H9 (cell line): ENCODE measurements around the gene HSPA13. TPM values are rescaled to one million over a fixed set of nuclear protein-coding genes. Genes with fewer than 3 reads are reported as not detected.

Experiments used
- DNase-seq: peaks from one replicate; pipeline ENCODE4 v3.0.0-alpha.2; 2017
- H2AFZ ChIP-seq: one replicate; pipeline ENCODE4 v1.6.1; 2013; ENCODE audit warnings: mild to moderate bottlenecking, low read length, control low read depth, moderate library complexity
- H2AK5ac ChIP-seq: 2 replicates; pipeline ENCODE4 v1.6.1; 2013; ENCODE audit warnings: low read length, control low read depth, mixed read lengths; ENCODE audit not compliant: insufficient read length
- H2BK120ac ChIP-seq: one replicate; pipeline ENCODE4 v1.6.1; 2013; ENCODE audit warnings: low read depth, mild to moderate bottlenecking, low read length, control low read depth, inconsistent platforms; ENCODE audit not compliant: poor library complexity, severe bottlenecking
- H2BK12ac ChIP-seq: 2 replicates; pipeline ENCODE4 v1.6.1; 2013; ENCODE audit warnings: low read length, control low read depth, mixed read lengths, low read depth; ENCODE audit not compliant: insufficient read length
- H2BK15ac ChIP-seq: 2 replicates; pipeline ENCODE4 v1.6.1; 2013; ENCODE audit warnings: low read depth, low read length, control low read depth
- H2BK20ac ChIP-seq: one replicate; pipeline ENCODE4 v1.6.1; 2013; ENCODE audit warnings: low read depth, mild to moderate bottlenecking, low read length, control low read depth, inconsistent platforms; ENCODE audit not compliant: poor library complexity, severe bottlenecking
- H2BK5ac ChIP-seq: 2 replicates; pipeline ENCODE4 v1.6.1; 2013; ENCODE audit warnings: low read length, control low read depth, mixed read lengths; ENCODE audit not compliant: insufficient read length
- H3K14ac ChIP-seq: 2 replicates; pipeline ENCODE4 v1.6.1; 2013; ENCODE audit warnings: low read length, control low read depth; ENCODE audit not compliant: insufficient read depth
- H3K18ac ChIP-seq: 2 replicates; pipeline ENCODE4 v1.6.1; 2013; ENCODE audit warnings: low read depth, mild to moderate bottlenecking, mixed read lengths, low read length, control low read depth; ENCODE audit not compliant: insufficient read length
- H3K23ac ChIP-seq: 2 replicates; pipeline ENCODE4 v1.6.1; 2013; ENCODE audit warnings: low read length, control low read depth, mixed read lengths, low read depth; ENCODE audit not compliant: insufficient read length
- H3K23me2 ChIP-seq: 2 replicates; pipeline ENCODE4 v1.6.1; 2013; ENCODE audit warnings: low read depth, mild to moderate bottlenecking, mixed read lengths, low read length, control low read depth; ENCODE audit not compliant: insufficient read length, poor library complexity, severe bottlenecking
- H3K27ac ChIP-seq: 2 replicates; pipeline ENCODE4 v1.5.1; 2013; ENCODE audit warnings: low read length, control low read depth, mixed read lengths, low read depth; ENCODE audit not compliant: insufficient read length
- H3K27me3 ChIP-seq: 2 replicates; pipeline ENCODE4 v1.6.1; 2013; ENCODE audit warnings: low read length, control low read depth, inconsistent platforms; ENCODE audit not compliant: insufficient read depth
- H3K4ac ChIP-seq: 2 replicates; pipeline ENCODE4 v1.6.1; 2013; ENCODE audit warnings: low read depth, mild to moderate bottlenecking, control low read depth, inconsistent platforms, low read length, moderate library complexity
- H3K4me1 ChIP-seq: 2 replicates; pipeline ENCODE4 v1.6.1; 2013; ENCODE audit warnings: low read length, control low read depth, inconsistent platforms; ENCODE audit not compliant: insufficient read depth
- H3K4me2 ChIP-seq: 2 replicates; pipeline ENCODE4 v1.6.1; 2013; ENCODE audit warnings: low read length, control low read depth, mixed read lengths; ENCODE audit not compliant: insufficient read length, insufficient read depth
- H3K56ac ChIP-seq: 2 replicates; pipeline ENCODE4 v1.6.1; 2013; ENCODE audit warnings: low read depth, mild to moderate bottlenecking, mixed read lengths, low read length, control low read depth; ENCODE audit not compliant: insufficient read length
- H3K79me1 ChIP-seq: 2 replicates; pipeline ENCODE4 v1.6.1; 2013; ENCODE audit warnings: low read depth, mild to moderate bottlenecking, moderate library complexity, low read length, control low read depth, inconsistent platforms; ENCODE audit not compliant: insufficient read depth, poor library complexity, severe bottlenecking
- H3K79me2 ChIP-seq: 2 replicates; pipeline ENCODE4 v1.6.1; 2013; ENCODE audit warnings: low read length, control low read depth, inconsistent platforms; ENCODE audit not compliant: insufficient read depth
- H3K9ac ChIP-seq: 2 replicates; pipeline ENCODE4 v1.6.1; 2013; ENCODE audit warnings: low read length, control low read depth, mixed read lengths; ENCODE audit not compliant: insufficient read length; ENCODE audit errors: extremely low read depth
- H3K9me3 ChIP-seq: one replicate; pipeline ENCODE4 v1.6.1; 2013; ENCODE audit warnings: low read depth, low read length, inconsistent platforms; ENCODE audit not compliant: control insufficient read depth
- H3T11ph ChIP-seq: one replicate; pipeline ENCODE4 v1.6.1; 2013; ENCODE audit warnings: mild to moderate bottlenecking, low read length, control low read depth, inconsistent platforms
- H4K20me1 ChIP-seq: one replicate; pipeline ENCODE4 v1.6.1; 2013; ENCODE audit not compliant: control insufficient read depth, insufficient read length, insufficient read depth
- H4K5ac ChIP-seq: 2 replicates; pipeline ENCODE4 v1.6.1; 2013; ENCODE audit warnings: low read depth, mild to moderate bottlenecking, mixed read lengths, low read length, control low read depth; ENCODE audit not compliant: insufficient read length
- H4K8ac ChIP-seq: replicated peaks from 2 replicates; pipeline ENCODE4 v1.6.1; 2013; ENCODE audit warnings: low read length, control low read depth, mixed read lengths, low read depth; ENCODE audit not compliant: insufficient read length
- H4K91ac ChIP-seq: 2 replicates; pipeline ENCODE4 v1.6.1; 2013; ENCODE audit warnings: low read depth, mild to moderate bottlenecking, moderate library complexity, mixed read lengths, low read length, control low read depth; ENCODE audit not compliant: insufficient read length
- H3K27ac Mint-ChIP-seq, 3 experiments: 2 replicates in 2 of 3; 3 replicates in 1 of 3; pipeline ENCODE4 v1.8.0; 2020 to 2021; ENCODE audit warnings: mixed read lengths in 3 of 3, mild to moderate bottlenecking in 1 of 3, moderate library complexity in 1 of 3
- H3K27me3 Mint-ChIP-seq: 2 replicates; pipeline ENCODE4 v1.8.0; 2021; ENCODE audit warnings: low read depth, mild to moderate bottlenecking, moderate library complexity, mixed read lengths
- H3K36me3 Mint-ChIP-seq, 3 experiments: 2 replicates in 2 of 3; 3 replicates in 1 of 3; pipeline ENCODE4 v1.8.0; 2020 to 2021; ENCODE audit warnings: low read depth in 3 of 3, mixed read lengths in 3 of 3; ENCODE audit not compliant: insufficient read depth in 1 of 3
- H3K4me1 Mint-ChIP-seq, 2 experiments: 2 replicates each; pipeline ENCODE4 v1.8.0; 2020; ENCODE audit warnings: mixed read lengths in 2 of 2
- H3K4me3 Mint-ChIP-seq, 2 experiments: 2 replicates in 1 of 2; 3 replicates in 1 of 2; pipeline ENCODE4 v1.8.0; 2020 to 2021; ENCODE audit warnings: mild to moderate bottlenecking in 2 of 2, mixed read lengths in 2 of 2, moderate library complexity in 1 of 2
- H3K9me3 Mint-ChIP-seq, 2 experiments: 2 replicates in 1 of 2; 3 replicates in 1 of 2; pipeline ENCODE4 v1.8.0; 2020; ENCODE audit warnings: mild to moderate bottlenecking in 2 of 2, mixed read lengths in 2 of 2, moderate library complexity in 1 of 2
- WGBS: extraction: QIAGEN DNeasy Blood & Tissue Kit; methylation state at CpG from one replicate; pipeline ENCODE4 v1.1.7; 2013; ENCODE audit warnings: missing lambda C conversion rate, low lambda C conversion rate, mixed read lengths; ENCODE audit not compliant: insufficient read length; ENCODE audit errors: extremely low coverage; 5-methylcytosine and 5-hydroxymethylcytosine counted together
- total RNA-seq: library from RNA; stranded (reverse); gene quantifications from 2 replicates; pipeline ENCODE4 v1.2.1, GENCODE V29; 2021
- TF ChIP-seq, protein P1 (sequence below): fragments of 200-600 bp; sonication (generic); conservative IDR thresholded peaks from 3 replicates; pipeline ENCODE4 v1.8.0; 2021; ENCODE audit warnings: antibody characterized with exemption, mild to moderate bottlenecking

The HSPA13 gene
- total RNA-seq, 1 experiment from 2014 or later = 32.6 TPM

DNA sequence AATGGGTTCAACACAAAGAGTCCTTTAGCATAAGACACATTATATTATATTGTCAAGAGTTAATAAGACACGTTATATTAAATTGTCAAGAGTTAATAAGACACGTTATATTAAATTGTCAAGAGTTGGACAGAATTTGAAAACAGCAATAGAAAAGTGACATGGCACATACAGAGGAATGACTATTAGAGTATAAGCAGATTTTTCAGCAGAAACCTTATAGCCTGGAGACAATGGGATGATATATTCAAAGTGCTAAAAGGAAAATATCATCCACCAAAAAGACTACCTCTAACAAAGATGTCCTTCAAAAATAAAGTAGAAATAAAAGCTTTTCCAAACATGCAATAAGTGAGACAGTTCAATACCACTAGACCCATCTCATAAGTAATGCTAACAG lies 36.0 kb upstream of the HSPA13 start:
- Histone ChIP-seq H3T11ph (no peak overlapping the region), H3K27ac (no peak overlapping the region), H3K79me2 (no peaks in the 10 kb centered on the region), H4K8ac (no peak overlapping the region), H4K20me1 (peaks cover 3% of the 10 kb centered on the region), H2BK5ac (no peak overlapping the region), H2AK5ac (no peak overlapping the region), H3K27me3 (no peaks in the 10 kb centered on the region), H3K23ac (no peak overlapping the region), H3K14ac (no peak overlapping the region), H3K79me1 (no peaks in the 10 kb centered on the region), H3K9me3 (no peaks in the 10 kb centered on the region), H2BK20ac (no peak overlapping the region), H3K23me2 (no peaks in the 10 kb centered on the region), H2BK120ac (no peak overlapping the region), H2BK12ac (no peak overlapping the region), H3K4ac (no peak overlapping the region), H3K4me2 (no peak overlapping the region), H3K9ac (no peak overlapping the region), H2AFZ (no peak overlapping the region), H2BK15ac (no peak overlapping the region), H3K4me1 (no peaks in the 10 kb centered on the region), H4K91ac (no peak overlapping the region), H4K5ac (no peak overlapping the region), H3K18ac (no peak overlapping the region), H3K56ac (no peak overlapping the region)
- WGBS = no CpG with 5 or more reads among the region's 2 CpGs
- H3K4me1 Mint-ChIP-seq = peaks cover 7 to 8% of the 10 kb centered on the region in 2 experiments
- H3K4me3 Mint-ChIP-seq = no peak overlapping the region
- H3K36me3 Mint-ChIP-seq = peaks cover 0 to 8% (median 6%) of the 10 kb centered on the region in 3 experiments; a peak in 3 of 7 replicates
- no peak for DNase-seq
- no peak overlapping the region for H3K27ac Mint-ChIP-seq
- peaks cover 13 to 31% of the 10 kb centered on the region in 2 experiments for H3K9me3 Mint-ChIP-seq
- H3K27me3 Mint-ChIP-seq = no peaks in the 10 kb centered on the region
- TF ChIP-seq, protein P1, sequence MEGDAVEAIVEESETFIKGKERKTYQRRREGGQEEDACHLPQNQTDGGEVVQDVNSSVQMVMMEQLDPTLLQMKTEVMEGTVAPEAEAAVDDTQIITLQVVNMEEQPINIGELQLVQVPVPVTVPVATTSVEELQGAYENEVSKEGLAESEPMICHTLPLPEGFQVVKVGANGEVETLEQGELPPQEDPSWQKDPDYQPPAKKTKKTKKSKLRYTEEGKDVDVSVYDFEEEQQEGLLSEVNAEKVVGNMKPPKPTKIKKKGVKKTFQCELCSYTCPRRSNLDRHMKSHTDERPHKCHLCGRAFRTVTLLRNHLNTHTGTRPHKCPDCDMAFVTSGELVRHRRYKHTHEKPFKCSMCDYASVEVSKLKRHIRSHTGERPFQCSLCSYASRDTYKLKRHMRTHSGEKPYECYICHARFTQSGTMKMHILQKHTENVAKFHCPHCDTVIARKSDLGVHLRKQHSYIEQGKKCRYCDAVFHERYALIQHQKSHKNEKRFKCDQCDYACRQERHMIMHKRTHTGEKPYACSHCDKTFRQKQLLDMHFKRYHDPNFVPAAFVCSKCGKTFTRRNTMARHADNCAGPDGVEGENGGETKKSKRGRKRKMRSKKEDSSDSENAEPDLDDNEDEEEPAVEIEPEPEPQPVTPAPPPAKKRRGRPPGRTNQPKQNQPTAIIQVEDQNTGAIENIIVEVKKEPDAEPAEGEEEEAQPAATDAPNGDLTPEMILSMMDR = no peak
